ENCODE results near the gene SLC7A11. TPM values are rescaled to one million over a fixed set of nuclear protein-coding genes. Genes with fewer than 3 reads are reported as not detected.

The SLC7A11 gene
- total RNA-seq, 1 donor from 2014 or later, result 13.7 TPM

DNA sequence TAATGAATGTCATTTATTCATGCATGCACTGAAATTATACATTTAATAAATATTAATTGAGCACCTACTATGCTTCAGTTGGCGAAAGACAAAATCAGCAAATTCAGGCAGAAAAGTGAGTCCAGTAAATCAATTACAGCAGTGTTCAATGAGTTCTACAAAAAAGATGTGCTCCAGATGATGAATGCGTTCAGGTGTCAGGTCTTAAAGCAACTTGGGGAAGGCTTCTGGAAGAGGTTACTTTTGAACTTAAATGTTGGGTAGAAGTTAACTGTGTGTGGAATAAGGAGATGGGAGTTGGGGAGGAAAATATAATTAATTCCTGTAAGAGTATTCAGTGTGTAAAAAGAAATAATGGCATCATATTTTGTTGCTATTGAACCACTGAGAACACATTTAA lies 79.0 kb downstream of the SLC7A11 start:
- TF ChIP-seq CTCF (conservative IDR thresholded peaks at IDR 0.05), result no peak
- H3K27ac Mint-ChIP-seq, result no peak overlapping the region
- H3K9me3 Mint-ChIP-seq, result no peaks in the 10 kb centered on the region
- H3K27me3 Mint-ChIP-seq, result no peaks in the 10 kb centered on the region
- DNase-seq (ENCODE audit: extremely low spot score, unreplicated experiment), result no peak
- H3K4me3 Mint-ChIP-seq, result no peak overlapping the region
- peaks cover 16% of the 10 kb centered on the region for H3K4me1 Mint-ChIP-seq (ENCODE audit: unreplicated experiment)
- no peaks in the 10 kb centered on the region for H3K36me3 Mint-ChIP-seq

- TF ChIP-seq CTCF (conservative IDR thresholded peaks at IDR 0.05), result no peak
- Mint-ChIP-seq H3K27ac (no peak overlapping the region), H3K36me3 (no peaks in the 10 kb centered on the region), H3K27me3 (no peaks in the 10 kb centered on the region), H3K4me3 (no peak overlapping the region), H3K9me3 (no peaks in the 10 kb centered on the region), H3K4me1 (ENCODE audit: unreplicated experiment) (peaks cover 16% of the 10 kb centered on the region)
- no peak for DNase-seq (ENCODE audit: extremely low spot score, unreplicated experiment)
Measured at GRCh38 chr4:138162259-138162658, 79.9 kb downstream of the SLC7A11 start.

- no peak overlapping the region for H3K4me3 Mint-ChIP-seq
- TF ChIP-seq CTCF (conservative IDR thresholded peaks at IDR 0.05), result no peak
- H3K4me1 Mint-ChIP-seq (ENCODE audit: unreplicated experiment), result peaks cover 16% of the 10 kb centered on the region
- H3K36me3 Mint-ChIP-seq, result no peaks in the 10 kb centered on the region
- H3K27me3 Mint-ChIP-seq, result no peaks in the 10 kb centered on the region
- H3K27ac Mint-ChIP-seq, result no peak overlapping the region
- H3K9me3 Mint-ChIP-seq, result no peaks in the 10 kb centered on the region
- no peak for DNase-seq (ENCODE audit: extremely low spot score, unreplicated experiment)
Measured at GRCh38 chr4:138161351-138161750, 80.8 kb downstream of the SLC7A11 start.

- Mint-ChIP-seq H3K4me3 (no peak overlapping the region), H3K27ac (no peak overlapping the region), H3K36me3 (no peaks in the 10 kb centered on the region), H3K9me3 (no peaks in the 10 kb centered on the region), H3K27me3 (no peaks in the 10 kb centered on the region), H3K4me1 (ENCODE audit: unreplicated experiment) (peaks cover 6% of the 10 kb centered on the region)
- no peak for TF ChIP-seq CTCF (conservative IDR thresholded peaks at IDR 0.05)
- DNase-seq (ENCODE audit: extremely low spot score, unreplicated experiment), result no peak
Measured at GRCh38 chr4:138158746-138159297, 83.3 kb downstream of the SLC7A11 start.

DNA sequence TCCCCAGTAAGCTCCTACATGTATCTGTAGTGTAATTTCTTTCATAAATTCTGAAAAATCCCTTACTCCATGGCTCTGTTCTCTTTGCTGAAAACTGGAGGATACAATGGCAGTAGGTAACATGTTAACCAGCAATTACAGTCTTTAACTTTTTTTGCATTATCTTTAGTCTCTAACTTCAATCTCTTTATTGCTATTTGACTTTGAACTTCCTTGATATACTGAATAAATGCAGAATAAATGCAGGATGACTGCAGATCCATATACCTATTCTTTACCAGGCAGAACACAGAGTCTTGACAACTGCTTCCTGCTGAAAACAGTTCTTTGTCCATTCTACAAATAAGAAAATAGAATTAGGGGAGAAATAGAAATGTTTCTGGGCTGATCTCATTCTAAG lies 101.3 kb downstream of the SLC7A11 start:
- Mint-ChIP-seq H3K36me3 (no peaks in the 10 kb centered on the region), H3K9me3 (peaks cover 4% of the 10 kb centered on the region), H3K27ac (no peak overlapping the region), H3K4me3 (no peak overlapping the region), H3K4me1 (ENCODE audit: unreplicated experiment) (peaks cover 13% of the 10 kb centered on the region), H3K27me3 (no peaks in the 10 kb centered on the region)
- DNase-seq (ENCODE audit: extremely low spot score, unreplicated experiment), result no peak
- no peak for TF ChIP-seq CTCF (conservative IDR thresholded peaks at IDR 0.05)

DNA sequence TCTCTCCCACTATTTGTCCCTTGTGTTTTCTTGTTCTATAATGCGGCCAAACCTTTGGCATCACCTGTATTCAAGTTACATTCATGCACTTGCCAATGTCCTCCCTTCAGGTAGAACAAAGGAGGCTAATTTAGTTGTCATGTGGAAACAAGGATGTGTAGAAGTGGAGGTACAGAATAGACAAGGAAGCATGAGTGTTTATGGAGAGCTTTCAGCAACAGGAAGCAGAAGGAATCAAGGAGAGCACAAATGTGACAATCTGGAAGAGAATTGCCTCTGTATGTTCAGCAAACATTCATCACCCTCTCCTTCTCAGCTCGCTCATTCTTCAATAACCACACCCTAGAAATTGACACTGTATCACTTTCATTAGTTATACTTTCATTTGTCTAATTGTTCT lies 103.4 kb downstream of the SLC7A11 start:
- no peak for TF ChIP-seq CTCF (conservative IDR thresholded peaks at IDR 0.05)
- Mint-ChIP-seq H3K36me3 (no peaks in the 10 kb centered on the region), H3K9me3 (peaks cover 4% of the 10 kb centered on the region), H3K4me3 (no peak overlapping the region), H3K27ac (no peak overlapping the region), H3K4me1 (ENCODE audit: unreplicated experiment) (peaks cover 16% of the 10 kb centered on the region), H3K27me3 (no peaks in the 10 kb centered on the region)
- no peak for DNase-seq (ENCODE audit: extremely low spot score, unreplicated experiment)
